Tibial artery (tissue), 4 donors: ENCODE results near the gene CKAP2.
"Not testable (repeated sequence)": the region's sequence is repeated elsewhere in the genome, so short reads cannot be mapped to it uniquely, and the experiment has no call there.

Experiments used
- DNase-seq, 2 donors: peaks; one replicate each; pipeline ENCODE4 v3.0.0-alpha.2; 2019
- H3K27ac ChIP-seq, 2 donors: fragments of 200-600 bp; sonication (generic) in 1 of 2; 1 replicate in 1 of 2; 2 replicates in 1 of 2; pipeline ENCODE4 v1.5.1; 2018 to 2019; ENCODE audit warnings: mild to moderate bottlenecking in 1 of 2
- H3K27me3 ChIP-seq, 2 donors: fragments of 200-600 bp; sonication (generic) in 1 of 2; one replicate each; pipeline versions ENCODE4 v1.5.1 to v1.6.0; 2016 to 2019
- H3K36me3 ChIP-seq, 3 donors: fragments of 200-600 bp; sonication (generic) in 2 of 3; one replicate each; pipeline ENCODE4 v1.5.1; 2016 to 2019; ENCODE audit warnings: mild to moderate bottlenecking in 2 of 3
- H3K4me1 ChIP-seq, 4 donors: fragments of 200-600 bp; sonication (generic) in 2 of 4; 1 replicate in 3 of 4; 2 replicates in 1 of 4; pipeline ENCODE4 v1.5.1; 2016 to 2019
- H3K4me3 ChIP-seq, 2 donors: fragments of 200-600 bp; sonication (generic) in 1 of 2; 1 replicate in 1 of 2; 2 replicates in 1 of 2; pipeline ENCODE4 v1.5.1; 2018 to 2019; ENCODE audit warnings: mild to moderate bottlenecking in 2 of 2
- H3K9me3 ChIP-seq, 3 donors: fragments of 200-600 bp; sonication (generic) in 1 of 3; one replicate each; pipeline ENCODE4 v1.5.1; 2016 to 2019
- intact Hi-C: fragments of 100-400 bp; cut with DNase I; formaldehyde crosslinking; loops from one replicate; pipeline ENCODE4 v1.15.0; 2023; ENCODE audit warnings: low total_unique reads
- TF ChIP-seq, protein P1 (sequence below), 2 experiments: fragments of 200-600 bp in 1 of 2; fragments of 450-650 bp in 1 of 2; IDR thresholded peaks; one replicate each; pipeline ENCODE4 v1.5.1; 2017 to 2019; ENCODE audit warnings: antibody characterized with exemption in 2 of 2, mild to moderate bottlenecking in 1 of 2, moderate library complexity in 1 of 2

Gene CKAP2

DNA sequence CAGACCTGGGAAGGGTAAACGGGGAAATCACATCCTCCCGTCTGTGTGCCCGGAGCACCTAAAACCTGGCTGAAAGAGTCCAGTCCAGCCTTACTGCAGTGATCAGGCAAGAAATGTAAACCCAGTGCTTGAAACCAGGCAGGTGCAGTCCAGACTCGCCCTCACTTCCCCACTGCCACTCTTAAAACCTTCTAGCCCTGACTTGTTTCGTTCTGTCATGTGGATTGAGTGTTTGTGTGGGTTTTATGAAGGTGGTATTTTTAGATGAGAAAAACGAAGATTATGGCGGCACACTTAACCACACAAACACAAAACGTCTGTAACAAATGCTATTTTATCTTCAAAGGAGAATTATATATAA is 839 bp upstream of the CKAP2 start:
- TF ChIP-seq, protein P1, sequence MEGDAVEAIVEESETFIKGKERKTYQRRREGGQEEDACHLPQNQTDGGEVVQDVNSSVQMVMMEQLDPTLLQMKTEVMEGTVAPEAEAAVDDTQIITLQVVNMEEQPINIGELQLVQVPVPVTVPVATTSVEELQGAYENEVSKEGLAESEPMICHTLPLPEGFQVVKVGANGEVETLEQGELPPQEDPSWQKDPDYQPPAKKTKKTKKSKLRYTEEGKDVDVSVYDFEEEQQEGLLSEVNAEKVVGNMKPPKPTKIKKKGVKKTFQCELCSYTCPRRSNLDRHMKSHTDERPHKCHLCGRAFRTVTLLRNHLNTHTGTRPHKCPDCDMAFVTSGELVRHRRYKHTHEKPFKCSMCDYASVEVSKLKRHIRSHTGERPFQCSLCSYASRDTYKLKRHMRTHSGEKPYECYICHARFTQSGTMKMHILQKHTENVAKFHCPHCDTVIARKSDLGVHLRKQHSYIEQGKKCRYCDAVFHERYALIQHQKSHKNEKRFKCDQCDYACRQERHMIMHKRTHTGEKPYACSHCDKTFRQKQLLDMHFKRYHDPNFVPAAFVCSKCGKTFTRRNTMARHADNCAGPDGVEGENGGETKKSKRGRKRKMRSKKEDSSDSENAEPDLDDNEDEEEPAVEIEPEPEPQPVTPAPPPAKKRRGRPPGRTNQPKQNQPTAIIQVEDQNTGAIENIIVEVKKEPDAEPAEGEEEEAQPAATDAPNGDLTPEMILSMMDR (IDR thresholded peaks at IDR 0.05), result no peak
- Histone ChIP-seq H3K4me3 (peak overlapping the region; percentile 66 to 75), H3K27ac (peak overlapping the region; percentile 79 to 83), H3K9me3 (no peaks in the 10 kb centered on the region), H3K36me3 (no peaks in the 10 kb centered on the region), H3K4me1 (peaks cover 0 to 19% (median 9%) of the 10 kb centered on the region in 4 donors), H3K27me3 (no peaks in the 10 kb centered on the region)
- intact Hi-C loops, result loop anchor here (5.0 to 10.0 kb wide), 2 partner anchors 442 to 650 kb away; partner anchors contain the start of genes ALG11, ATP7B and DHRS12
- no peak for DNase-seq

DNA sequence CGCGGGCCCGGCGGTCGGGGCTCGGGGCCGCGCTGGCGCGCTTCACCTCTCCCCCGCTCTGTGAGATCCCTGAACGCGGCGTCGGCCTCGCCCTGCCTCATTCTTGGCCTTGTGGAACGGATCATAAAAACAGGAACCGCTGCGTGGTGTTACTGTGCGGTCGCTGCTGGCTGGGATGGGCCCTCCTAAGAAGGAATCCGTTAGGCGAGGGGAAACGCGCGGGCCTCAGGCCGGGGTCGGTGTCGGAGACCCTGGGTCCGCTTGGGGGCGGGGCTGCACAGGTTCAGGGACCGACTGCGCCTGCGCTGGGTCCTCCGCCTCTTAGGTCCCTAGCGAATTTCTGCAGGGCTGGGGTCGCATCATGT is 381 bp downstream of the CKAP2 start:
- peak overlapping the region; percentile 66 to 75 for H3K4me3 ChIP-seq
- intact Hi-C loops, result loop anchor here (10.0 kb wide), 1 partner anchor 651 kb away; the partner anchor contains the start of gene DHRS12
- TF ChIP-seq, protein P1 (IDR thresholded peaks at IDR 0.05), result no peak
- no peaks in the 10 kb centered on the region for H3K36me3 ChIP-seq
- H3K27ac ChIP-seq, result peak overlapping the region; percentile 79 to 83
- peak; percentile 49 to 74 for DNase-seq
- peaks cover 0 to 17% (median 9%) of the 10 kb centered on the region in 4 donors for H3K4me1 ChIP-seq
- H3K9me3 ChIP-seq, result no peaks in the 10 kb centered on the region
- no peaks in the 10 kb centered on the region for H3K27me3 ChIP-seq

DNA sequence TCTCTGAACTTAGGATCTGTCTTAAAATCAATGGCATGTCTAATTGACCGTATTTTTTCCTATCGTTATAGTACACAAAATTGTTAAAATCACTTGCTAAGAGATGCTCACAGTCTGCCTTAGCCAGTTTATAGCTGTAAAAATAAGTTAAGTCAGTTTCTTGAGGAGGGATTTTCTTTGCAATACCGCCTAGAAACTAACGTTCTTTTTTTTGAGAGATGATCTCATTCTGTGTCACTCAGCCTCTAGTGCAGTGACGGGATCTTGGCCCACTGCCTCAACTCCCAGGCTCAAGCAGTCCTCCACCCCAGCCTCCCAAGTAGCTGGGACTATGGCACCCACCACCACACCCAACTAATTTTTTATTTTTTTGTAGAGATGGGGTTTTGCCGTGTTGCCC is 4.4 kb downstream of the CKAP2 start:
- no peak for DNase-seq
- no peak overlapping the region for H3K27ac ChIP-seq
- peaks cover 0 to 7% (median 2%) of the 10 kb centered on the region in 4 donors for H3K4me1 ChIP-seq
- H3K36me3 ChIP-seq, result peaks cover 0 to 18% (median 0%) of the 10 kb centered on the region in 3 donors
- no peak overlapping the region for H3K4me3 ChIP-seq
- intact Hi-C loops, result loop anchor here (10.0 kb wide), 1 partner anchor 655 kb away; the partner anchor contains the start of gene DHRS12
- H3K27me3 ChIP-seq, result no peaks in the 10 kb centered on the region
- TF ChIP-seq, protein P1 (IDR thresholded peaks at IDR 0.05), result no peak
- no peaks in the 10 kb centered on the region for H3K9me3 ChIP-seq

DNA sequence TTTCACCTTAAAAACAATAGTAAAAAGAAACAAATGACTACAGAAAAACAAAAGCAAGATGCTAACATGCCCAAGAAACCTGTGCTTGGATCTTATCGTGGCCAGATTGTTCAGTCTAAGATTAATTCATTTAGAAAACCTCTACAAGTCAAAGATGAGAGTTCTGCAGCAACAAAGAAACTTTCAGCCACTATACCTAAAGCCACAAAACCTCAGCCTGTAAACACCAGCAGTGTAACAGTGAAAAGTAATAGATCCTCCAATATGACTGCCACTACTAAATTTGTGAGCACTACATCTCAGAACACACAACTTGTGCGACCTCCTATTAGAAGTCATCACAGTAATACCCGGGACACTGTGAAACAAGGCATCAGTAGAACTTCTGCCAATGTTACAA is 6.0 kb downstream of the CKAP2 start:
- Histone ChIP-seq H3K27me3 (no peaks in the 10 kb centered on the region), H3K4me1 (peaks cover 0 to 2% (median under 1%) of the 10 kb centered on the region in 4 donors), H3K36me3 (peaks cover 0 to 18% (median 0%) of the 10 kb centered on the region in 3 donors), H3K4me3 (no peak overlapping the region), H3K9me3 (no peaks in the 10 kb centered on the region), H3K27ac (no peak overlapping the region)
- intact Hi-C loops, result no loop called here
- TF ChIP-seq, protein P1 (IDR thresholded peaks at IDR 0.05), result no peak
- DNase-seq, result no peak

DNA sequence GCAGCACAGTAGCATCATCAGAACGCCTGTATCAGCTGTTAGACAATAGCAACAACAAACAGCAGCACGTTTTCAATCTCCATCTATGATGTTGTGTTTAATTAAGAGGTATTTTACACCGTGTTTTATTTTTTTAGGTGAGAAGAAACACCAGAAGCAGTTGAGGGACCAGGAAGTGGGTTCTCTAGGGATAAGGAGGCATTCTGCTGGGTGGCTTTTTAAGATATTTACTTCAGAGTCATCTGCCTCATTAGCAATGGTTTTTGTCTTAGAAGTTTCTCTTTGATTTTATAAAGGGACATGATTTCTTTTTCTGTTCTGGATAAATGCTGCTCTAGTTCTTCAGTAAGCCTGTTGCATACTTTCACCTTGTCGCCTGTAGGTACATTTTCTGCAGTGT is 8.2 kb downstream of the CKAP2 start:
- TF ChIP-seq, protein P1 (IDR thresholded peaks at IDR 0.05), result no peak
- Histone ChIP-seq H3K27ac (no peak overlapping the region), H3K4me1 (no peaks in the 10 kb centered on the region), H3K4me3 (no peak overlapping the region), H3K36me3 (peaks cover 0 to 20% (median 0%) of the 10 kb centered on the region in 3 donors), H3K27me3 (no peaks in the 10 kb centered on the region), H3K9me3 (no peaks in the 10 kb centered on the region)
- DNase-seq, result no peak
- intact Hi-C loops, result no loop called here

DNA sequence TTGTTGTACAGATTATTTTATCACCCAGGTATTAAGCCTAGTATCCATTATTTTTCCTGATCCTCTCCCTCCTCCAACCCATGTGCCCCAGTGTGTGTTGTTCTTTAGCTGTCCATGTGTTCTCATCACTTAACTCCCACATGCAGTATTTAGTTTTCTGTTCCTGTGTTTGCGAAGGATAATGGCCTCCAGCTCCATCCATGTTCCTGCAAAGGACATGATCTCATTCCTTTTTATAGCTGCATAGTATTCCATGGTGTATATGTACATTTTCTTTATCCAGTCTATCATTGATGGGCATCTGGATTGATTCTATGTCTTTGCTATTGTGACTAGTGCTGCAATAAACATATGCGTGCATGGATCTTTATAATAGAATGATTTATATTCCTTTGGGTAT is 13.2 kb downstream of the CKAP2 start:
- H3K36me3 ChIP-seq, intact Hi-C loops, DNase-seq, H3K4me3 ChIP-seq, H3K9me3 ChIP-seq, H3K4me1 ChIP-seq, H3K27me3 ChIP-seq, H3K27ac ChIP-seq: not testable (repeated sequence)

DNA sequence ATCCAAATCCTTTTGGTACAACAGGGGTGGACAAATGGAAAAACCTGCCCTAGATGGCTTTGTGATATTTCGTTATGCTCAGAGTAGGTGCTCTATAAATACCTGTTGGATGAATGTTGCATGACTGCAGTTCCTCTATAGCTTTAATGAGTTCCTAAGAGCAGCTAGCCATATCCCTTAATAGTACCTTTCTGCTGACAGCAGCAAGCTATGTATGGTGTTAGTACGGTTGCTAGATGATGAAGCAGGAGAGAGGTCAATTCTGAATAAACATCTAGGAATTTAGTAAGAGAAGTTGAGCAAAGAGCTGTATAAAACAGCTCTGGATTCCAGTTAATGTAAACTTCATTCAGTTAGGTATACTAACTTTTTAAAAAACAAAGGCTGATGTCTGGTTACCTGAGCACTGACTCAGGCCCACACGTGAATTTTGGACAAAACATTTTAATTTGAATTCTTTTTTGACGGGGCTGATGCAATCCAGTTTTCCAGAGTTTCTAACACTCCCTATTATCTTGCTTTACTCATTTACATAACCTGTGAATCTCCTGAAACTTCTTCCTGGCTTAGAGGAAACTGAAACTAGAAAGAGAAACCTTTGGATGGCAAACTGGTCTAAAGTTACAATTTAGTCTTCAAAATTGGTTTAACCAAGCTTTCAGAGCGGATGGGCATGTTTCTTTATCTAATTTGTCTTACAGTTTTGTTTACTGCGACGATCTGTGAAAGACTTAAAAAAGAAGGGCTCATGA is 25.6 kb downstream of the CKAP2 start:
- DNase-seq, intact Hi-C loops, H3K4me3 ChIP-seq, H3K9me3 ChIP-seq, H3K4me1 ChIP-seq, H3K27ac ChIP-seq, H3K36me3 ChIP-seq, H3K27me3 ChIP-seq: not testable (repeated sequence)

DNA sequence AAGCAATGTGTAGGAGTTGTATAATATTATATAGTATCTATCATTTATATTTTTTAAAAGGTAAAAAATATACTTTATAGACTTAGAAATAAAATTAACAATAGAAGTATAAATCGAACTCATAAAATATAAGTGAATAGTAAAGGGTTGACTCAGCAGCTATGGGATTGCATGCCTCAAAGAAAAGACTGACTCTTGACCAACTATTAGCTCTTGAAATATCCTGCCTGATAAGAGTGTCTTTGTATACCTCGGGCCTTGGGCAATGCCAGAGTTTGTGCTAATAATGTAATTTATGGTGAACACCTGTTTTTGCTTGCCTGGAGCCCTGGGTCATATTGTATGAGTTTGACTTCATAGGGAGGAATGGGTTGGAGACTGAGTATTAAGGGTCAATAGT is 31.8 kb downstream of the CKAP2 start:
- H3K4me1 ChIP-seq, H3K27me3 ChIP-seq, H3K9me3 ChIP-seq, intact Hi-C loops, H3K27ac ChIP-seq, DNase-seq, H3K4me3 ChIP-seq, H3K36me3 ChIP-seq: not testable (repeated sequence)

DNA sequence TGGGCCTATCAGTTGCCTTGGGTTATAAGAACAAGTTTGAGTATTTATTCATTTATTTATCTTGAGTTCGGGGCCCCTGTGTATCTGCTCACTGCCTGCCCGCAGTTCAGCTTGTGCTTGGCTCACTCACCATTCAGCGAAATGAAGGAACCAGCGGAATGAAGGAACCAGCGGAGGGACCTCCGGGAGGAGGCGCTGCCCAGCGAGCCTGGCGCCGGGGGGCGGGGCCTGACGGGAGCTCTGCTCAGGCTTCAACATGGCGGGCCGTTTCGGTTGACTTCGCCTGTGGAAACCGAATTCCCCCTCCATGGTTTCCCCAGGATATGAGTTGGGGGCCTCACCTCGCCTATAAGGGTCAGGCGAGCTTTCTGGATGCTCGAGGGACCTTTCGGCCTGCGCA is 33.5 kb downstream of the CKAP2 start:
- DNase-seq, H3K4me1 ChIP-seq, H3K4me3 ChIP-seq, intact Hi-C loops, H3K9me3 ChIP-seq, H3K27ac ChIP-seq, H3K36me3 ChIP-seq, H3K27me3 ChIP-seq: not testable (repeated sequence)
